Upper lobe of left lung (tissue), 4 donors: Measurements from ENCODE around the gene TTC28.

Experiments
- EP300 ChIP-seq, 4 donors: sonication (generic); formaldehyde crosslinking; IDR thresholded peaks; one replicate each; pipeline ENCODE4 v1.5.1; 2017; ENCODE audit warnings: antibody characterized with exemption in 4 of 4, control low read depth in 2 of 4
- POLR2A ChIP-seq, 4 donors: fragments of 450-650 bp; IDR thresholded peaks; one replicate each; pipeline ENCODE4 v1.5.1; 2016 to 2017; ENCODE audit warnings: antibody characterized with exemption in 4 of 4, mild to moderate bottlenecking in 2 of 4
- POLR2AphosphoS5 ChIP-seq, 2 donors: sonication (generic); formaldehyde crosslinking; IDR thresholded peaks; one replicate each; pipeline ENCODE4 v1.5.1; 2017; ENCODE audit warnings: antibody characterized with exemption in 2 of 2
- TF ChIP-seq, protein P1 (sequence below), 6 experiments: fragments of 450-650 bp in 4 of 6; fragments of 200-600 bp in 2 of 6; sonication (generic) in 2 of 6; IDR thresholded peaks; one replicate each; pipeline ENCODE4 v1.5.1; 2016 to 2019; ENCODE audit warnings: antibody characterized with exemption in 6 of 6

DNA sequence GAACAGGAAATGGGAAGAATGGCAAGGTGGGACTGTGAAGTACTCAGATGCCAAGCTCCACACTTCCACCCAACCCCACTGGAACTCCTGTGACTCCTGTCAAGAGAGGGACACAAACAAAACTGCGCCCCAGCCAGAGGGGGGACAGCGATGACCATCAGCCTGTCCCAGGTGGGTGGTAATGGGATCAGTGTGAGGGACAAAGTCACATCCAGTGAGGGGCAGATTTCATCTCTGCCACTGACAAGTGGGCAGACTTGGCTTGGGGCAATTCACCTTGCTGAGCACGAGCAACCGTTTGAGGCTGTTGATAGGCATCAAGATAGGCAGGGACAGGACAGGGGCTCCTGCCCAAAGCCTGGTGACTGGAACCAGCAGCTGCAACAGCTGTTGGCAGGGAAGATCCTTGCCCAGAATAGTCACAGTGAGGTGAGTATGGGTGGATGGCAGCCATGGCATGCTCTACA lies 655.2 kb downstream of the TTC28 start:
- TF ChIP-seq POLR2AphosphoS5 (IDR thresholded peaks at IDR 0.05) = no peak
- no peak for TF ChIP-seq POLR2A (IDR thresholded peaks at IDR 0.05)
- TF ChIP-seq, protein P1, sequence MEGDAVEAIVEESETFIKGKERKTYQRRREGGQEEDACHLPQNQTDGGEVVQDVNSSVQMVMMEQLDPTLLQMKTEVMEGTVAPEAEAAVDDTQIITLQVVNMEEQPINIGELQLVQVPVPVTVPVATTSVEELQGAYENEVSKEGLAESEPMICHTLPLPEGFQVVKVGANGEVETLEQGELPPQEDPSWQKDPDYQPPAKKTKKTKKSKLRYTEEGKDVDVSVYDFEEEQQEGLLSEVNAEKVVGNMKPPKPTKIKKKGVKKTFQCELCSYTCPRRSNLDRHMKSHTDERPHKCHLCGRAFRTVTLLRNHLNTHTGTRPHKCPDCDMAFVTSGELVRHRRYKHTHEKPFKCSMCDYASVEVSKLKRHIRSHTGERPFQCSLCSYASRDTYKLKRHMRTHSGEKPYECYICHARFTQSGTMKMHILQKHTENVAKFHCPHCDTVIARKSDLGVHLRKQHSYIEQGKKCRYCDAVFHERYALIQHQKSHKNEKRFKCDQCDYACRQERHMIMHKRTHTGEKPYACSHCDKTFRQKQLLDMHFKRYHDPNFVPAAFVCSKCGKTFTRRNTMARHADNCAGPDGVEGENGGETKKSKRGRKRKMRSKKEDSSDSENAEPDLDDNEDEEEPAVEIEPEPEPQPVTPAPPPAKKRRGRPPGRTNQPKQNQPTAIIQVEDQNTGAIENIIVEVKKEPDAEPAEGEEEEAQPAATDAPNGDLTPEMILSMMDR (IDR thresholded peaks at IDR 0.05) = no peak
- no peak for TF ChIP-seq EP300 (IDR thresholded peaks at IDR 0.05)
